ENCODE measurements around the gene LAMTOR1.
"Not testable (repeated sequence)": the region's sequence is repeated elsewhere in the genome, so short reads cannot be mapped to it uniquely, and the experiment has no call there.

Gene LAMTOR1

DNA sequence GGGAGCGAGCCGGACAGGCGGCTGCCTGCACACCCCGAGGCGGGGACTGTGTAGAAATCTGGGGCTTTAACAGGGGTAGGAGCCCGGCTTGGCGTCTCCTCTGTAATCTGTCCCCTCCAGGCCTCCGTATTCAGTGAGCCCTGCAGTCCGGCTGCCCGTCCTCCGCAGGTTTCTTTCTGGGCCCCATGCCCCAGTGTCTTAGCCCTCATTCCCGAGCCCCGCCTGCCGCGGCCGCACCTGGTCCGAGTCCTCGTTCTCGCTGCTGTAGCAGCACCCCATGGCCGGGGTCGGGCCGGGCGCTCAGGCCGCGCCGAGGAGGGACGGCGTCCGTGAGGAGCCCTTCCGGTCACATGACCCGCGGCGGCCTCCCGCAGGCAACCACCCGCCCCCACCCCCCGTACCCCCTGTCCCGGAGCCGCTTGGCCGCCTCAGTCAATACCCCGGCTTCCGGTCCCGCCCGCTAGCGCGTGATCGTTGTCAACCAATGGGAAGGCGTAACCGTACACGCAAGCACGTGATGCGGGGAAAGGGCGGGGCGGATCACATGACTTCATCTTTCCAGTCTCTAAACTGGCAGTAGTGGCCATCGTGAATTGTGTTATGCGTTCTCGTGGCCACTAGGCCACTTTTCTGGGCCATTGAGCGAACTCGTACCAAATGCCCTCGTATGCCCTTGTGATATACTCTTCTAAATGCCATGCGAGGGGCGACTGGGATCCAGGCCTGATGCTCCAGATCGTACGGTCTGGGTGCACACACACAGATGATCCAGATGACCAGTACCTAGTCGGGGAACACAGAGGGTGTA is at the start of gene LAMTOR1:
TSS of gene LAMTOR1 (minus strand) at position 352 of the 808 bp plus-strand sequence. CDS start at position 279, 73 bp downstream.
- Histone ChIP-seq H3K4me1 (ENCODE audit: control insufficient read depth in 1 of 2, insufficient read depth in 2 of 2, low read length in 2 of 2) (peaks cover 16 to 42% of the 10 kb centered on the region in 2 donors), H3K9me3 (ENCODE audit: control insufficient read depth in 1 of 2, low read length in 2 of 2) (no peaks in the 10 kb centered on the region), H3K27me3 (ENCODE audit: low read depth, low read length) (no peaks in the 10 kb centered on the region), H3K4me3 (ENCODE audit: low read depth in 1 of 2, low read length in 2 of 2) (peak within 1 kb of the TSS; percentile 88 to 96), H3K27ac (ENCODE audit: low read length) (peak within 1 kb of the TSS; percentile 95), H3K36me3 (ENCODE audit: control insufficient read depth in 1 of 2, insufficient read depth in 2 of 2, low read length in 2 of 2) (peaks cover 11 to 21% of the 10 kb centered on the region in 2 donors)

DNA sequence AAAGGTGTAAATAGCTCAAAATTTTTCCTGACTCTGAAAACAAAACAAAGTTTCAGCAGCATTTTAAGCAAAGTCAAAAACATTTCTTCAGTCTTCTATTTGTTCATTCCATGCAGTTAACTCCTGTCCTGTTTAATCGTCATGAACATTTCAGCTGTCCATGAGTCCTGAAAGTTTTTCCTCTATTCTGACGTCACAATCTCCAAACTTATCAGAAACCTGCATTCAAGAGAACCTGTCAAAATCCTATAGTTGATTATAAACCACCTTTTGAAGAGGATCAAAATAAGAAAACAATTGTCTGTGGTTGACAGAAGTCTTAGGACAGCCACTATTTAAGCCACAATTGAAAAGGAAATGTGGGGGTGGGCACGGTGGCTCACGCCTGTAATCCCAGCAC is 47.8 kb upstream of the LAMTOR1 start:
- no peaks in the 10 kb centered on the region for H3K36me3 ChIP-seq (ENCODE audit: control insufficient read depth in 1 of 2, insufficient read depth in 2 of 2, low read length in 2 of 2)
- no peaks in the 10 kb centered on the region for H3K4me1 ChIP-seq (ENCODE audit: control insufficient read depth in 1 of 2, insufficient read depth in 2 of 2, low read length in 2 of 2)
- H3K27me3 ChIP-seq (ENCODE audit: low read depth, low read length), result no peaks in the 10 kb centered on the region
- no peak overlapping the region for H3K27ac ChIP-seq (ENCODE audit: low read length)
- no peak overlapping the region for H3K4me3 ChIP-seq (ENCODE audit: low read depth in 1 of 2, low read length in 2 of 2)
- H3K9me3 ChIP-seq (ENCODE audit: control insufficient read depth in 1 of 2, low read length in 2 of 2), result no peaks in the 10 kb centered on the region

DNA sequence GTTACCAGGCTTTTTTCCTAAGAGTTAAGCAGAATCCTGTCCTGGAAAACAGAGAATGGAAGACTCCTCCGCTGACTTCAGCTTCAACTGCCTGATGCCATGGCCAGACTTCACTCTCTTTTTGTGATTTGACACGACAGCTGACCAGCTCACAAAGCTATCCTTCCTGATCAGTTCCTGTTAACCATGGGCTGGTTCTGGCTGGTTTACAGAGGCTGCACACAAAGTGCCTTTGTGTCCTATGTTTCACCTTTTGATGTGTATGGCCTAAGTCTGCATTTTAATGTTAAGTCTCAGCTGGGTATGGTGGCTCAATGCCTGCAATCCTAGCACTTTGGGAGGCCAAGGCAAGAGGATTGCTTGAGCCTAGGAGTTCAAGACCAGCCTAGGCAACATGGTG is 43.5 kb upstream of the LAMTOR1 start:
- no peaks in the 10 kb centered on the region for H3K36me3 ChIP-seq (ENCODE audit: control insufficient read depth in 1 of 2, insufficient read depth in 2 of 2, low read length in 2 of 2)
- no peaks in the 10 kb centered on the region for H3K9me3 ChIP-seq (ENCODE audit: control insufficient read depth in 1 of 2, low read length in 2 of 2)
- no peak overlapping the region for H3K4me3 ChIP-seq (ENCODE audit: low read depth in 1 of 2, low read length in 2 of 2)
- no peaks in the 10 kb centered on the region for H3K27me3 ChIP-seq (ENCODE audit: low read depth, low read length)
- no peak overlapping the region for H3K27ac ChIP-seq (ENCODE audit: low read length)
- H3K4me1 ChIP-seq (ENCODE audit: control insufficient read depth in 1 of 2, insufficient read depth in 2 of 2, low read length in 2 of 2), result no peaks in the 10 kb centered on the region

DNA sequence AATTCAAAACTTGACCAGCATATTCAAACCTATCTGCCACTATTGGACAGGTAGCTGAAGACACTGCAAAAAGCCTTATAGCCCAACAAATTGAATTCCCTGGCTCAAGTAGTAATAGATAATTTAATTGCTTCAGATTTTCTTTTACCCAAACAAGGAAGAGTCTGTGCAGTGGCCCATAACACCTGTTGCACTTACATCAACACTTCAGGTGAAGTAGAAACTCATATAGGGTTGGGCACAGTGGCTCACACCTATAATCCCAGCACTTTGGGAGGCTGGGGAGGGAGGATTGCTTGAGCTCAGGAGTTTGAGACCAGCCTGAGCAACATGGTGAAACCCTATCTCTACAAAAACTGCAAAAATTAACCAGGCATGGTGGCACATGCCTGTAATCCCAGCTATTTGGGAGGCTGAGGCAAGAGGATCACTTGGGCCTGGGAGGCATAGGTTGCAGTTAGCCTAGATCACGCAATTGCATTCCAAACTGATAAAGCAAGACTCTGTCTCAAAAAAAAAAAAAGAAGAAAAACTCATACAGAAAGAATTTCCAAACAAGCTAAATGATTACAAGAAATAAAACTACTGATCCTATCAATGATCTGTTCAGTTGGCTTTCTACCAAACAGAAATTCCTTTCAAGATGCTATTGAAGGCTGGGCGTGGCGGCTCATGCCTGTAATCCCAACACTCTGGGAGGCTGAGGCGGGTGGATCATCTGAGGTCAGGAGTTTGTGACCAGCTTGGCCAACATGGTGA is 41.9 kb upstream of the LAMTOR1 start:
- no peaks in the 10 kb centered on the region for H3K27me3 ChIP-seq (ENCODE audit: low read depth, low read length)
- H3K4me1 ChIP-seq (ENCODE audit: control insufficient read depth in 1 of 2, insufficient read depth in 2 of 2, low read length in 2 of 2), result no peaks in the 10 kb centered on the region
- no peak overlapping the region for H3K4me3 ChIP-seq (ENCODE audit: low read depth in 1 of 2, low read length in 2 of 2)
- H3K9me3 ChIP-seq (ENCODE audit: control insufficient read depth in 1 of 2, low read length in 2 of 2), result no peaks in the 10 kb centered on the region
- H3K36me3 ChIP-seq (ENCODE audit: control insufficient read depth in 1 of 2, insufficient read depth in 2 of 2, low read length in 2 of 2), result no peaks in the 10 kb centered on the region
- no peak overlapping the region for H3K27ac ChIP-seq (ENCODE audit: low read length)

DNA sequence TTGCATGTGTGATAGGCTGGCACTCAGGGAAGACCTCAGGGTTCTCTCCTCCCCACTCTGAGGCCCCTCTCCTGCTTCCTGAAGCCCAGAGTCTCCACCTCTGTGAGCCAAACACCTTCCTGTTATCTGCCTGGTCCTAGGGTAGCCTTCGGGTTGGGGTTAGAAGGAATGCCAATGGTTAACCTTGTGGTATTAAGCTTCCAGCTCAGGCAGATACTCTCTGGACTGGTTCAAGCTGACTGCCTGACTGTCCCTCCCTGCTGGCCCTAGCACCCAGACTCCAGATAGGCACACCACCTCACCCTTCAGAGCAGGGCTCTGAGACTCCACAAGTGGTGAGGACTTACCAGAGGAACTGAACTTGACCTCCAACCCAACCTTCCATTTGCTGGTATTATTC is 39.4 kb upstream of the LAMTOR1 start:
- H3K9me3 ChIP-seq (ENCODE audit: control insufficient read depth in 1 of 2, low read length in 2 of 2); H3K36me3 ChIP-seq (ENCODE audit: control insufficient read depth in 1 of 2, insufficient read depth in 2 of 2, low read length in 2 of 2); H3K4me3 ChIP-seq (ENCODE audit: low read depth in 1 of 2, low read length in 2 of 2): not testable (repeated sequence)

DNA sequence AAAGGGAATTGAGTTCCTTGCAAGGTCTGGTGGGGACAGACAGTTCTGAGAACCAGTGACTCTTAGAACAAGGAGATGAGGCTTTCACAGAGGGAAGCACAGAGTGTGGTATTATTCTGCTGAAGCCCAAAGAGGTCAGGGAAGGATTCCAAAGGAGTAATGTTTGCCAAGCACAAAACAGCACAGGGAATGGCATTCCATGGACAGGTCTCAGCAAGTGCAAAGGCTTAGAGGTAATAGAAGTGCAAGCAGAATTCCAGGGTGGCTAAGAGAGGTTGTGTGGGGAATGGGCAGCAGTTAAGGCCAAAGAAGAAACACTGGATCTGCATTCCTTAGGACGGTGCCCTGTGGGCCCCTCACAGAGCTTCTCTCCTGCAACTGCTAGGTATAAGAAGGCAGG is 39.0 kb upstream of the LAMTOR1 start:
- not testable (repeated sequence) for H3K36me3 ChIP-seq (ENCODE audit: control insufficient read depth in 1 of 2, insufficient read depth in 2 of 2, low read length in 2 of 2); H3K4me1 ChIP-seq (ENCODE audit: control insufficient read depth in 1 of 2, insufficient read depth in 2 of 2, low read length in 2 of 2); H3K27ac ChIP-seq (ENCODE audit: low read length); H3K9me3 ChIP-seq (ENCODE audit: control insufficient read depth in 1 of 2, low read length in 2 of 2); H3K4me3 ChIP-seq (ENCODE audit: low read depth in 1 of 2, low read length in 2 of 2); H3K27me3 ChIP-seq (ENCODE audit: low read depth, low read length)

More for the DNA sequence above, 39.4 kb upstream of the LAMTOR1 start:
- not testable (repeated sequence) for H3K27ac ChIP-seq (ENCODE audit: low read length); H3K27me3 ChIP-seq (ENCODE audit: low read depth, low read length); H3K4me1 ChIP-seq (ENCODE audit: control insufficient read depth in 1 of 2, insufficient read depth in 2 of 2, low read length in 2 of 2)

DNA sequence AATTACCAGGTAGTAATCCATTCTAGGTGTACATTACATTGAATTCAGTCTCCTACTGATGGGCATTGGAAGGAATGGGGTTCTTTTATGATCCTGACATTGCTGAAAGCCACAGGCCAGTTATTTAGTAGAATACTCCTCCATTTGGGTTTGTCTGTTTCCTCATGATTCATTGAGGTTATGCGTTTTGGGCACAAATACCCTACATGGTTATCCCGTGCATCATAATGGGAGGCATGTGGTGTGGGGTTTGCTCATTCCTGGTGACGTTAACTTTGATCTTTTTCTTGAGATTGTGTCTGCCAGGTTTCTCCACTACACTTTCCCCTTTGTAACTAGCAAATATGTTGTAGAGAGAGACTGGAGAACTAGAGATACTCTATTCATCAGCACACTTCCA is 38.0 kb upstream of the LAMTOR1 start:
- H3K27me3 ChIP-seq (ENCODE audit: low read depth, low read length), result no peaks in the 10 kb centered on the region
- no peaks in the 10 kb centered on the region for H3K9me3 ChIP-seq (ENCODE audit: control insufficient read depth in 1 of 2, low read length in 2 of 2)
- H3K27ac ChIP-seq (ENCODE audit: low read length), result no peak overlapping the region

DNA sequence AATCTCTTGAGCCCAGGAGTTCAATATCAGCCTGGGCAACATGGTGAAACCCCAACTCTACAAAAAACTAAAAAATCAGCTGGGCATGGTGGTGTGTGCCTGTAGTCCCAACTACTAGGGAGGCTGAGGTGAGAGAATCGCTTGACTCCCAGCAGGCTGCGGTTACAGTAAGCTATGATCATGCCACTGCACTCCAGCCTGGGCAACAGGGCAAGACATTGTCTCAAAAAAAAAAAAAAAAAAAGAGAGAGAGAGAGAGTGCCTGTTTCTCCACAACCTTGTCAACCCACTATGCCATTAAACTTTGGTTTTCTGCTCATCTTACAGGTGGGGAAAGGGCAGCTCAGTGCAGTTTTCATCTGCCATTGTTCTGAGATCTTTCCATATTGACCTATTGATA is 37.6 kb upstream of the LAMTOR1 start:
- H3K4me1 ChIP-seq (ENCODE audit: control insufficient read depth in 1 of 2, insufficient read depth in 2 of 2, low read length in 2 of 2), result no peaks in the 10 kb centered on the region
- H3K36me3 ChIP-seq (ENCODE audit: control insufficient read depth in 1 of 2, insufficient read depth in 2 of 2, low read length in 2 of 2), result no peaks in the 10 kb centered on the region
- H3K27ac ChIP-seq (ENCODE audit: low read length), result no peak overlapping the region
- no peaks in the 10 kb centered on the region for H3K27me3 ChIP-seq (ENCODE audit: low read depth, low read length)
- no peaks in the 10 kb centered on the region for H3K9me3 ChIP-seq (ENCODE audit: control insufficient read depth in 1 of 2, low read length in 2 of 2)
- H3K4me3 ChIP-seq (ENCODE audit: low read depth in 1 of 2, low read length in 2 of 2), result no peak overlapping the region

More for the DNA sequence above, 38.0 kb upstream of the LAMTOR1 start:
- Histone ChIP-seq H3K36me3 (ENCODE audit: control insufficient read depth in 1 of 2, insufficient read depth in 2 of 2, low read length in 2 of 2) (no peaks in the 10 kb centered on the region), H3K4me3 (ENCODE audit: low read depth in 1 of 2, low read length in 2 of 2) (no peak overlapping the region), H3K4me1 (ENCODE audit: control insufficient read depth in 1 of 2, insufficient read depth in 2 of 2, low read length in 2 of 2) (no peaks in the 10 kb centered on the region)

DNA sequence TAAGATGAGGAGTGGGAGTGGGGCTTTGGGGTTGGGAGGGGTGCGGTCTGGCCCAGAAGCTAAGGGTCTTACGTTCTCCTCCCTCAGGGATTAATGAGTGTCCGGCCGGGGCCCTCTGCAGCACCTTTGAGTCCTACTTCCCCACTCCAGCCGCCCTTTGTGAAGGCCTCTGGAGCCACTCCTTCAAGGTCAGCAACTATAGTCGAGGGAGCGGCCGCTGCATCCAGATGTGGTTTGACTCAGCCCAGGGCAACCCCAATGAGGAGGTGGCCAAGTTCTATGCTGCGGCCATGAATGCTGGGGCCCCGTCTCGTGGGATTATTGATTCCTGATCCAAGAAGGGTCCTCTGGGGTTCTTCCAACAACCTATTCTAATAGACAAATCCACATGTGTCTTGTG is 36.4 kb upstream of the LAMTOR1 start:
- Histone ChIP-seq H3K9me3 (ENCODE audit: control insufficient read depth in 1 of 2, low read length in 2 of 2) (no peaks in the 10 kb centered on the region), H3K36me3 (ENCODE audit: control insufficient read depth in 1 of 2, insufficient read depth in 2 of 2, low read length in 2 of 2) (no peaks in the 10 kb centered on the region), H3K4me3 (ENCODE audit: low read depth in 1 of 2, low read length in 2 of 2) (no peak overlapping the region), H3K4me1 (ENCODE audit: control insufficient read depth in 1 of 2, insufficient read depth in 2 of 2, low read length in 2 of 2) (no peaks in the 10 kb centered on the region), H3K27ac (ENCODE audit: low read length) (no peak overlapping the region), H3K27me3 (ENCODE audit: low read depth, low read length) (no peaks in the 10 kb centered on the region)

DNA sequence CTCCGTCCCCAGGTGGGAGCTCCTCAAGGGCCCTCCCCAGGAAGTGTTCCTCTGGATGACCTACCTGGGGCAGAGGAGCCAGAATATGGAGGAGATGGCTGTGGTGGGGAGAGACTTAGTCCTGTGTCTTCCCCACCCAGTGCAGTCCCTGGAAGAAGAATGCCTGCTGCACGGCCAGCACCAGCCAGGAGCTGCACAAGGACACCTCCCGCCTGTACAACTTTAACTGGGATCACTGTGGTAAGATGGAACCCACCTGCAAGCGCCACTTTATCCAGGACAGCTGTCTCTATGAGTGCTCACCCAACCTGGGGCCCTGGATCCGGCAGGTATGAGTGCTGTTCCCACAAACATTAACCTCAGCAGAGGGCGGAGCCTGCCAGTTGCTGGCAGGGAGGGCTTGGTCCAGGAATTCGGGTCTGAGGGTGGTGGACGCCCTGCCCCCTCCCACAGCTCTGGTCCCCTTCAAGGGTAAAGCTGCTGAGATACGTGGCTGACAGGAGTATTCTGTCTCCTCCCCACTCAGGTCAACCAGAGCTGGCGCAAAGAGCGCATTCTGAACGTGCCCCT is 35.8 kb upstream of the LAMTOR1 start:
- Histone ChIP-seq H3K27me3 (ENCODE audit: low read depth, low read length) (no peaks in the 10 kb centered on the region), H3K4me1 (ENCODE audit: control insufficient read depth in 1 of 2, insufficient read depth in 2 of 2, low read length in 2 of 2) (no peaks in the 10 kb centered on the region), H3K9me3 (ENCODE audit: control insufficient read depth in 1 of 2, low read length in 2 of 2) (no peaks in the 10 kb centered on the region), H3K27ac (ENCODE audit: low read length) (no peak overlapping the region), H3K4me3 (ENCODE audit: low read depth in 1 of 2, low read length in 2 of 2) (no peak overlapping the region), H3K36me3 (ENCODE audit: control insufficient read depth in 1 of 2, insufficient read depth in 2 of 2, low read length in 2 of 2) (no peaks in the 10 kb centered on the region)

DNA sequence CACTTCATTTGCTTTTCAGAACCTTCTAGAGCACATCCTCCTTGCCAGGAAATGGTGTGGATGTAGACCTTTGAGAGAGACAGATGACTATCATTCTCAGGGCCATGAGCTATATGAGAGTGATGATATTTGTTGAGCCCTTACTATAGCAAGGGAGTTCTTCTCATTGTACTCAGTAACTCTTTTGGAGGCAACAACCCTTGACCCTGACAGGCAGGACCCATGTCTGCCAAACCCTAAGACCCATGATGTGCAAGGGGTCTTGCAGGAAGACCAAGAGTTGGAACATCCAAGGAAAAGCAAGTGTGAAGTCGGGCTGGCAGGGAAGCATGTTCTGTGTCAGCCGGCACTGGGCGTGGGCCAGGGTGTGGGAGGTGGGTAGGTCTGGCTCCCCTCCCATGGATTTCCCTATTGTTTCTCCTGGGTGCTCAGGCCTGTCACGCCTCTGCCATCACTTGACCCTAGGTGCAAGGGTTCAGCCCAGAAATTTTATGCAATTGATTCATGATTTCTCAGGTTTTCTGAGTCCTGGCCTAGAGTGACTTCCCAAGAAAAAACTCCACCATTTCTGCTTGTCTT is 33.7 kb upstream of the LAMTOR1 start:
- no peaks in the 10 kb centered on the region for H3K27me3 ChIP-seq (ENCODE audit: low read depth, low read length)
- H3K36me3 ChIP-seq (ENCODE audit: control insufficient read depth in 1 of 2, insufficient read depth in 2 of 2, low read length in 2 of 2), result no peaks in the 10 kb centered on the region
- peak overlapping the region in 1 of 2 donors; percentile 35 for H3K4me3 ChIP-seq (ENCODE audit: low read depth in 1 of 2, low read length in 2 of 2)
- H3K27ac ChIP-seq (ENCODE audit: low read length), result no peak overlapping the region
- no peaks in the 10 kb centered on the region for H3K4me1 ChIP-seq (ENCODE audit: control insufficient read depth in 1 of 2, insufficient read depth in 2 of 2, low read length in 2 of 2)
- no peaks in the 10 kb centered on the region for H3K9me3 ChIP-seq (ENCODE audit: control insufficient read depth in 1 of 2, low read length in 2 of 2)
